Osteocyte (in vitro differentiated cells): Measurements from ENCODE around the gene PALM. TPM values are rescaled to one million over a fixed set of nuclear protein-coding genes. Genes with fewer than 3 reads are reported as not detected.

ENCODE experiments used
- DNase-seq: peaks from one replicate; pipeline ENCODE4 v3.0.0; 2021; ENCODE audit warnings: mixed read lengths; ENCODE audit not compliant: unreplicated experiment; ENCODE audit errors: extremely low spot score
- H3K27ac Mint-ChIP-seq: one replicate; pipeline ENCODE4 v1.8.0; 2021; ENCODE audit warnings: mild to moderate bottlenecking, mixed read lengths; ENCODE audit not compliant: unreplicated experiment
- H3K27me3 Mint-ChIP-seq: one replicate; pipeline ENCODE4 v1.8.0; 2021; ENCODE audit warnings: mixed read lengths; ENCODE audit not compliant: unreplicated experiment
- H3K36me3 Mint-ChIP-seq: one replicate; pipeline ENCODE4 v1.8.0; 2021; ENCODE audit warnings: mixed read lengths; ENCODE audit not compliant: unreplicated experiment
- H3K4me1 Mint-ChIP-seq: one replicate; pipeline ENCODE4 v1.8.0; 2021; ENCODE audit warnings: mixed read lengths; ENCODE audit not compliant: unreplicated experiment
- H3K4me3 Mint-ChIP-seq: one replicate; pipeline ENCODE4 v1.8.0; 2021; ENCODE audit warnings: mild to moderate bottlenecking, moderate library complexity, mixed read lengths; ENCODE audit not compliant: unreplicated experiment
- H3K9me3 Mint-ChIP-seq: one replicate; pipeline ENCODE4 v1.8.0; 2021; ENCODE audit warnings: mixed read lengths; ENCODE audit not compliant: unreplicated experiment
- total RNA-seq: library from RNA; stranded (reverse); gene quantifications from 2 replicates; pipeline ENCODE4 v1.2.1, GENCODE V29; 2021
- TF ChIP-seq, protein P1 (sequence below): fragments of 200-600 bp; sonication (generic); IDR thresholded peaks from 2 replicates; pipeline ENCODE4 v1.5.0; 2021; ENCODE audit warnings: antibody characterized with exemption, mild to moderate bottlenecking, moderate library complexity

Gene PALM
- total RNA-seq, 1 donor from 2014 or later, result 236 TPM

DNA sequence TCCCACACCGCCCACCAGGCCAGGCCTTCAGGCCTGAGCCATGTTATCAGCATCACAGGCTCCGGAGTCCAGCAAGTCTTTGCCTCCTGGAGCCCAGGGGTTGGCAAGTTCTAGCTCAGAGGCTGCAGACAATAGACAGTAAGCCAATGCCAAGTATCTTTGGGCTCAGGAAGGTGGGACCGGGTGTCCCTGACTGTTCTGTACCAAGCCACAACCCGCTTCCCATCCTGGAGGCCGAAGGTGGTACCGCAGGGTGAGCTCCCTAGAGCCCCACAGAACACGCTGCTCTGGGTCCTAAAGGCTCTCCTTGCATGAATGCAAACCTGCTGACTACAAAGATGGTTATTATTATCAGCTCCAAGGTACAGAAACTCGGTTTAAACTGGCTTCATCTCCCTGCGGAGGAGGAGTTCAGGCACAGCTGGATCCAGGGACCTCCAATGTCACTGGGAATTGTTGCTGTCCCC, 38.1 kb upstream of the PALM start:
- TF ChIP-seq, protein P1, sequence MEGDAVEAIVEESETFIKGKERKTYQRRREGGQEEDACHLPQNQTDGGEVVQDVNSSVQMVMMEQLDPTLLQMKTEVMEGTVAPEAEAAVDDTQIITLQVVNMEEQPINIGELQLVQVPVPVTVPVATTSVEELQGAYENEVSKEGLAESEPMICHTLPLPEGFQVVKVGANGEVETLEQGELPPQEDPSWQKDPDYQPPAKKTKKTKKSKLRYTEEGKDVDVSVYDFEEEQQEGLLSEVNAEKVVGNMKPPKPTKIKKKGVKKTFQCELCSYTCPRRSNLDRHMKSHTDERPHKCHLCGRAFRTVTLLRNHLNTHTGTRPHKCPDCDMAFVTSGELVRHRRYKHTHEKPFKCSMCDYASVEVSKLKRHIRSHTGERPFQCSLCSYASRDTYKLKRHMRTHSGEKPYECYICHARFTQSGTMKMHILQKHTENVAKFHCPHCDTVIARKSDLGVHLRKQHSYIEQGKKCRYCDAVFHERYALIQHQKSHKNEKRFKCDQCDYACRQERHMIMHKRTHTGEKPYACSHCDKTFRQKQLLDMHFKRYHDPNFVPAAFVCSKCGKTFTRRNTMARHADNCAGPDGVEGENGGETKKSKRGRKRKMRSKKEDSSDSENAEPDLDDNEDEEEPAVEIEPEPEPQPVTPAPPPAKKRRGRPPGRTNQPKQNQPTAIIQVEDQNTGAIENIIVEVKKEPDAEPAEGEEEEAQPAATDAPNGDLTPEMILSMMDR, result no peak
- Mint-ChIP-seq H3K27ac (no peak overlapping the region), H3K27me3 (no peaks in the 10 kb centered on the region), H3K4me1 (peaks cover 8% of the 10 kb centered on the region), H3K9me3 (peaks cover 4% of the 10 kb centered on the region), H3K4me3 (no peak overlapping the region), H3K36me3 (no peaks in the 10 kb centered on the region)
- DNase-seq, result no peak

DNA sequence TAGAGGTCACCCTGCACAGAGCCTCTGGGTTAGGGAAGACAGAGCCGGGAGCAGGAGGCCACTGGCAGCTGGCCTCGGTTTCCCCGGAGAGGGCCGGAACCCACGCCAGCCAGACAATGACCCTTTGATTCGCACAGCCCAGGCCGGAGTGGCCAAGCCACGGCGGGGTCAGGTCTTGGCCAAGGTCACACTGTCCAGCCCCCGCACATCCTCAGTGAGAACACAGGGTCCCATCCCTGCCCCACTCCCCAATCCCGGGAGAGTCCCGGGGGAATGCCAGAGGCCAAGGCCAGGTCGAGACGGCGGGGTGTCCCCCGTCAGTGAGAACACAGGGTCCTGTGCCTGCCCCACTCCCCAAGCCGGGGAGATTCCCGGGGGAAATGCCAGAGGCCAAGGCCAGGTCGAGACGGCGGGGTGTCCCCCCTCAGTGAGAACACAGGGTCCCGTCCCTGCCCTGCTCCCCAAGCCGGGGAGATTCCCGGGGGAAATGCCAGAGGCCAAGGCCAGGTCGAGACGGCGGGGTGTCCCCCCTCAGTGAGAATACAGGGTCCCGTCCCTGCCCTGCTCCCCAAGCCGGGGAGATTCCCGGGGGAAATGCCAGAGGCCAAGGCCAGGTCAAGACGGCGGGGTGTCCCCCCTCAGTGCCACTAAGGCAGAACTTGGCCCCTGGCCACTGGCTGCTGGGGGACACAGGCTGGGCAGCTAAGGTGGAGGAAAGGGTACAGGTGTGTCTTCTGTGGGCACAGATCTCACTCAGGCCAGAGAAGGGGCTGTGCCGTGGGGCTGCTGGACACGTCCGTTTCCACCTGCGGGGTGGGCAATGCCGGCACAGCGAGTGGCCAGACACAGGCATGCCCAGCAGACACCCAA, 34.2 kb upstream of the PALM start:
- TF ChIP-seq, protein P1, result no peak
- H3K4me1 Mint-ChIP-seq, result peaks cover 29% of the 10 kb centered on the region
- no peaks in the 10 kb centered on the region for H3K36me3 Mint-ChIP-seq
- H3K4me3 Mint-ChIP-seq, result no peak overlapping the region
- no peak for DNase-seq
- no peaks in the 10 kb centered on the region for H3K27me3 Mint-ChIP-seq
- H3K9me3 Mint-ChIP-seq, result no peaks in the 10 kb centered on the region
- no peak overlapping the region for H3K27ac Mint-ChIP-seq

DNA sequence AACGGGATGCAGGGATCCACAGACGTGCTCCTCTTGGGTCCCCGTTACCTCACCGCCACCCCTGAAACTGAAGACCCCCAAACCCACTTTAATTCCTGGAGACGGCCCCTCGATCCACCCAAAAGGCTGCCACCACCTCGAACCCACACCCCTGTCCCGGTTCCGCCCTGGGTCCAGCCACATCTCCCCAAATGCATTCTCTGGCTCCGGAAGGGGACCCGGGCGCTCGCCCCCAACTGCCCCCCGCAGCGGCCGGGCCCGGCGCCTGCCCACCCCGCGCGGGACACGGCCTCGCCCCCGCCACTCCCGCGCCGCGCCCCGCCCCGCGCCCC, 32.8 kb upstream of the PALM start:
- peak overlapping the region; percentile 48 for H3K4me3 Mint-ChIP-seq
- no peak overlapping the region for H3K27ac Mint-ChIP-seq
- H3K27me3 Mint-ChIP-seq, result no peaks in the 10 kb centered on the region
- peaks cover 31% of the 10 kb centered on the region for H3K4me1 Mint-ChIP-seq
- no peaks in the 10 kb centered on the region for H3K36me3 Mint-ChIP-seq
- TF ChIP-seq, protein P1, result no peak
- H3K9me3 Mint-ChIP-seq, result no peaks in the 10 kb centered on the region
- DNase-seq, result no peak

DNA sequence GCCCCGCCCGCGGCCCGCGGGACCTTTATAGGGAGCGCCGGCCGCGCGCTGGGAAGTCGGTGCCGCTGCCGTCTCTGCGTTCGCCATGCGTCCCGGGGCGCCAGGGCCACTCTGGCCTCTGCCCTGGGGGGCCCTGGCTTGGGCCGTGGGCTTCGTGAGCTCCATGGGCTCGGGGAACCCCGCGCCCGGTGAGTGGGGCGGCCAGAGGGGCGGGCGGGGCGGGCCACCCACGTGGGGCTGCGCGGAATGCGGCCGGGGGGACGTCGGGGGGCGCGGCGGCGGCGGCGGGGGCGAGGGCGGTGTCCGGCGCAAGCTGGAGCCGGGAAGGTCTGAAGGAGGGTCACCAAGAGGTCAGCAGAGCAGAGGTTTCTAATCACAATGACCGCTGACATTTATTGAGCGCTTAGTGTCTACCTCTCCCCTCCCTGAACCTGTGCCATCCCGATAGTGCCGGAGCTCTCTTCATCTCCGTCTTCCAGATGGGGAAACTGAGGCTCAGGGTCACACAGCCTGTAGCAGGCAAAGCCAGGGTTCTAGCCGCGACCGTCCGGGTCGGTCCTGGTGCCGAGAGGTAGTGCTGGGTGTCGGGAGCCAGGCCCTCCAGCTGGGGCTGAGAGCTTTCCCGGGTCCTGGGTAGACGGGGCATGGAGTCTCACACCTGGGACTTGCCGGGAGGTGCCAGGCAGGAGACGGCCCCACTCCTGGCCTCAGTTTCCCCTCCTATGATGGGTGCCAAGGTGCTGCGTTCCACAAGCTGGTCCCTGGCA, 32.2 kb upstream of the PALM start, which contains the start of gene FSTL3:
Gene FSTL3 (plus strand): TSS at position 54 of the 767 bp plus-strand sequence. CDS start 32 bp downstream, at position 86.
- H3K9me3 Mint-ChIP-seq, result no peaks in the 10 kb centered on the region
- peaks cover 31% of the 10 kb centered on the region for H3K4me1 Mint-ChIP-seq
- no peaks in the 10 kb centered on the region for H3K36me3 Mint-ChIP-seq
- TF ChIP-seq, protein P1, result no peak
- H3K4me3 Mint-ChIP-seq, result peak within 1 kb of the TSS; percentile 72
- H3K27me3 Mint-ChIP-seq, result no peaks in the 10 kb centered on the region
- DNase-seq, result peak; percentile 84
- peak within 1 kb of the TSS; percentile 78 for H3K27ac Mint-ChIP-seq

DNA sequence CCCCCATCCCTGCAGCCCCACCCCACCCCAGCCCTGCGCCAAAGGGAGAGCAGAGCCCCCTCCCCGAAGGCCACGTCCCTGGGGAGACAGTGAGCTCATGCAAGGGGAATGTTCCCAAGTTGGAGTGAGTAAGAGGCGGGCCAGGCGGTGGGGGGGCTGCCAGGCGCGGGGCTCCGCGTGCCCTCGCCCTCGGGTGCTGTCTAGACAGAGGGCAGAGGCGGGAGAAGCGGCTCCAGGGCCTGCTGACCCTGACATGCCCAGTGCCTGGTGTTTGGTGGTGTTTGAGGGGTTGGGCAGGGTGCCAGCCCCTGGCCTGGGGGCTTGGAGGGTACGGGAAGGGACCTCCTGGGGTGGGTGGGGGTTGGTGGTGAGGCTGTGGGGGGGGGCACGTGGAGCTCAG, 31.5 kb upstream of the PALM start:
- Mint-ChIP-seq H3K4me3 (peak overlapping the region; percentile 72), H3K36me3 (no peaks in the 10 kb centered on the region), H3K4me1 (peaks cover 31% of the 10 kb centered on the region), H3K27ac (peak overlapping the region; percentile 78), H3K9me3 (no peaks in the 10 kb centered on the region), H3K27me3 (no peaks in the 10 kb centered on the region)
- TF ChIP-seq, protein P1, result no peak
- DNase-seq, result peak; percentile 94
